Choroid plexus epithelial cell (primary cell): ENCODE data around the gene VSNL1.

ENCODE experiments used
- DNase-seq: peaks from one replicate; pipeline ENCODE4 v3.0.0-alpha.2; 2010; ENCODE audit warnings: low read depth
- H3K4me3 ChIP-seq: 2 replicates; pipeline ENCODE4 v1.5.1; 2011; ENCODE audit warnings: low read depth, mild to moderate bottlenecking, control low read depth, low read length, moderate library complexity
- TF ChIP-seq, protein P1 (sequence below): conservative IDR thresholded peaks from 2 replicates; pipeline ENCODE4 v1.5.1; 2011; ENCODE audit warnings: low read depth, mild to moderate bottlenecking, control low read depth, inconsistent platforms, low read length, moderate library complexity

Gene VSNL1

DNA sequence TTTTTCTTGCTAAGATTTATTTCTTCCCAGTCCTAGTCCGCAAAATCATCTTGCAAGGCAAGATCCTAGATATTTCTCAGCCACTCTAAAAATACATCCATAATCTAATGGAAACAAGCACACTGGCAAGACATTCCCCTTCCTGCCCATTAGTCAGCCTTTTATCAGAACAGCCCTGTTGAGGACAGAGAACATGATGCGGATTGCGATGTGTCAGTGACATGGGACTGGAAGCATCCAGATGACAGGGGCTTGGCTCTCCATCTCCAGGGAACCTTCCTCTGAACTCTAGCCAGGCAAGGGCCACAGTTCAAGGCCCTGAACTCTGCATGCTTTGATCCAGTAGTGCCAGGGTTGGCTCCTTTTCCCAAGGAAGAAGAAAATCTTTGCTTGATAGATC is 70.0 kb downstream of the VSNL1 start:
- H3K4me3 ChIP-seq: no peak overlapping the region
- DNase-seq: peak; percentile 15
- TF ChIP-seq, protein P1, sequence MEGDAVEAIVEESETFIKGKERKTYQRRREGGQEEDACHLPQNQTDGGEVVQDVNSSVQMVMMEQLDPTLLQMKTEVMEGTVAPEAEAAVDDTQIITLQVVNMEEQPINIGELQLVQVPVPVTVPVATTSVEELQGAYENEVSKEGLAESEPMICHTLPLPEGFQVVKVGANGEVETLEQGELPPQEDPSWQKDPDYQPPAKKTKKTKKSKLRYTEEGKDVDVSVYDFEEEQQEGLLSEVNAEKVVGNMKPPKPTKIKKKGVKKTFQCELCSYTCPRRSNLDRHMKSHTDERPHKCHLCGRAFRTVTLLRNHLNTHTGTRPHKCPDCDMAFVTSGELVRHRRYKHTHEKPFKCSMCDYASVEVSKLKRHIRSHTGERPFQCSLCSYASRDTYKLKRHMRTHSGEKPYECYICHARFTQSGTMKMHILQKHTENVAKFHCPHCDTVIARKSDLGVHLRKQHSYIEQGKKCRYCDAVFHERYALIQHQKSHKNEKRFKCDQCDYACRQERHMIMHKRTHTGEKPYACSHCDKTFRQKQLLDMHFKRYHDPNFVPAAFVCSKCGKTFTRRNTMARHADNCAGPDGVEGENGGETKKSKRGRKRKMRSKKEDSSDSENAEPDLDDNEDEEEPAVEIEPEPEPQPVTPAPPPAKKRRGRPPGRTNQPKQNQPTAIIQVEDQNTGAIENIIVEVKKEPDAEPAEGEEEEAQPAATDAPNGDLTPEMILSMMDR: no peak

DNA sequence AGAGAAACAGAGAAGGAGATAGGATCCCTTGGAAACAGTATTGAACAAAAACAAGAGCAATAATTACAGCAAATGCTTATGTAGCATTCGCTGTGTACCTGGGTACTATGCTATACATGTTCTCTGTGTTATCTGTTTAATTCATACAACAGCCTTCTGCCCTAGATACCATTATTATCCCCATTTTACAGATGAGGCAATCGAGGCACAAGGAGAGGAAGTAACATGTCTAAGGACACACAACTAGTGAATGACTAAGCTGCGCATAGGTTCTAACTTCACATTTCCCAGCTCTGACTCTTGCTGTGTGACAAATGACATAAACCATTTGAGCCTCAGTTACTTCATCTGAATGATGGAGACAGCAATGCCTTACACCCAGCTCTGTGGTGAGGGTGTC is 70.5 kb downstream of the VSNL1 start:
- no peak overlapping the region for H3K4me3 ChIP-seq
- TF ChIP-seq, protein P1: no peak
- no peak for DNase-seq

- TF ChIP-seq, protein P1: no peak
- H3K4me3 ChIP-seq: no peak overlapping the region
- no peak for DNase-seq
Measured at GRCh38 chr2:17614174-17614930, 73.9 kb downstream of the VSNL1 start.

- TF ChIP-seq, protein P1: no peak
- DNase-seq: no peak
- H3K4me3 ChIP-seq: no peak overlapping the region
Measured at GRCh38 chr2:17615147-17615546, 74.7 kb downstream of the VSNL1 start.

- TF ChIP-seq, protein P1: no peak
- peak; percentile 23 for DNase-seq
- H3K4me3 ChIP-seq: no peak overlapping the region
Measured at GRCh38 chr2:17615728-17616351, 75.3 kb downstream of the VSNL1 start.

- H3K4me3 ChIP-seq: no peak overlapping the region
- DNase-seq: no peak
- TF ChIP-seq, protein P1: no peak
Measured at GRCh38 chr2:17616405-17616804, 75.9 kb downstream of the VSNL1 start.

DNA sequence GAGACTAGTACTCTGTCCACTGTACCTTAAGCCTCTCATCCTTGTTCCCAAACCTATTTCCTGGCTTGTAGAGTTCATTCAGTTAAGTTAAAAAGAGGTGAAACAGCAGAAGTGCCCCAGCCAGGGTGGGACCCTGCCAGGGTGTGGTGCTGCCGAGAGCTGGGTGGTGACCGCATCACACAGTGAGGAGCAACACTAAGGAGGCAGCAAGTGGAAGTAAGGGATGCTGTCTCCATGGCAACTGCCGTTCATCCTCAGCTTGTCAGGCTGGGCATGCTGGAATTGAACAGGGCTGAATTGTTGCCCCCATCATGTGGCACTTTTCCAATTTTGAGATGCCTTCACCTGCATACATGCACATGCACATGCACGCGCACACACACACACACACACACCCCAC is 77.0 kb downstream of the VSNL1 start:
- H3K4me3 ChIP-seq: no peak overlapping the region
- no peak for DNase-seq
- TF ChIP-seq, protein P1: no peak
